Measurements from ENCODE around the gene LRRC39.

DNA sequence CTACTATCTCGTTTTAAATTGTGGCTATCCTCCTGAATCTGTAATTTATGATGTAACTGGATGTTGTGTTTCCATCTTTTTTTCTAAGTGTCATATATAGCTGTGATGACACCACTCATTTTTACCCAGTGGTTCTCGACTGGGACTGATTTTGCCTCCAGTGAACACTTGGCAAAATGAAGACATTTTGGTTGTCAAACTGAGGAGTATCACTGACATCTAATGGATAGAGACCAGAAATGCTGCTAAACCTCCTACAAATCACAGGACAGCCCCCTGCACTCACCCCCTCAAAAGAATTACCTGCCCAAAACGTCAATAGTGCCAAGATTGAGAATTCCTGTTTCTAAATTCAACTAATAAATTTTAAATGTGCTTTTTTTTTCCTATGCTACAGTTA is 43.2 kb downstream of the LRRC39 start:
- TF ChIP-seq, protein P1, sequence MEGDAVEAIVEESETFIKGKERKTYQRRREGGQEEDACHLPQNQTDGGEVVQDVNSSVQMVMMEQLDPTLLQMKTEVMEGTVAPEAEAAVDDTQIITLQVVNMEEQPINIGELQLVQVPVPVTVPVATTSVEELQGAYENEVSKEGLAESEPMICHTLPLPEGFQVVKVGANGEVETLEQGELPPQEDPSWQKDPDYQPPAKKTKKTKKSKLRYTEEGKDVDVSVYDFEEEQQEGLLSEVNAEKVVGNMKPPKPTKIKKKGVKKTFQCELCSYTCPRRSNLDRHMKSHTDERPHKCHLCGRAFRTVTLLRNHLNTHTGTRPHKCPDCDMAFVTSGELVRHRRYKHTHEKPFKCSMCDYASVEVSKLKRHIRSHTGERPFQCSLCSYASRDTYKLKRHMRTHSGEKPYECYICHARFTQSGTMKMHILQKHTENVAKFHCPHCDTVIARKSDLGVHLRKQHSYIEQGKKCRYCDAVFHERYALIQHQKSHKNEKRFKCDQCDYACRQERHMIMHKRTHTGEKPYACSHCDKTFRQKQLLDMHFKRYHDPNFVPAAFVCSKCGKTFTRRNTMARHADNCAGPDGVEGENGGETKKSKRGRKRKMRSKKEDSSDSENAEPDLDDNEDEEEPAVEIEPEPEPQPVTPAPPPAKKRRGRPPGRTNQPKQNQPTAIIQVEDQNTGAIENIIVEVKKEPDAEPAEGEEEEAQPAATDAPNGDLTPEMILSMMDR (IDR thresholded peaks at IDR 0.05), result no peak
- TF ChIP-seq POLR2A (IDR thresholded peaks at IDR 0.05), result no peak
